Measurements from ENCODE around the gene FGG.

FGG gene

GRCh38 chr4:154612472-154613414 is at the start of gene FGG:
FGG (minus strand) TSS chr4:154612656; CDS start chr4:154612609, 47 bp downstream.
- no peak for DNase-seq (ENCODE audit: low read depth in 2 of 2)

GRCh38 chr4:154660052-154660451 is 47.6 kb upstream of the FGG start:
- no peak for DNase-seq (ENCODE audit: low read depth in 2 of 2)

- DNase-seq (ENCODE audit: low read depth in 2 of 2): no peak
Observed at GRCh38 chr4:154658680-154659405, 46.4 kb upstream of the FGG start.

GRCh38 chr4:154643493-154643892 is 31.0 kb upstream of the FGG start:
- no peak for DNase-seq (ENCODE audit: low read depth in 2 of 2)

- no peak for DNase-seq (ENCODE audit: low read depth in 2 of 2)
Observed at GRCh38 chr4:154642373-154643009, 30.0 kb upstream of the FGG start.

GRCh38 chr4:154640999-154641398 is 28.5 kb upstream of the FGG start:
- DNase-seq (ENCODE audit: low read depth in 2 of 2): no peak

- no peak for DNase-seq (ENCODE audit: low read depth in 2 of 2)
Observed at GRCh38 chr4:154634058-154634457, 21.6 kb upstream of the FGG start.

- DNase-seq (ENCODE audit: low read depth in 2 of 2): no peak
Observed at GRCh38 chr4:154631828-154632227, 19.4 kb upstream of the FGG start.

- no peak for DNase-seq (ENCODE audit: low read depth in 2 of 2)
Observed at GRCh38 chr4:154630324-154630723, 17.9 kb upstream of the FGG start.

- DNase-seq (ENCODE audit: low read depth in 2 of 2): peak in 1 of 2 donors; percentile 14
Observed at GRCh38 chr4:154626793-154627484, 14.5 kb upstream of the FGG start.

- no peak for DNase-seq (ENCODE audit: low read depth in 2 of 2)
Observed at GRCh38 chr4:154625971-154626370, 13.5 kb upstream of the FGG start.

GRCh38 chr4:154623995-154624394 is 11.5 kb upstream of the FGG start:
- no peak for DNase-seq (ENCODE audit: low read depth in 2 of 2)

- DNase-seq (ENCODE audit: low read depth in 2 of 2): no peak
Observed at GRCh38 chr4:154623436-154623835, 11.0 kb upstream of the FGG start.

GRCh38 chr4:154622598-154622997 is 10.1 kb upstream of the FGG start:
- DNase-seq (ENCODE audit: low read depth in 2 of 2): no peak

GRCh38 chr4:154620111-154620510 is 7.7 kb upstream of the FGG start:
- no peak for DNase-seq (ENCODE audit: low read depth in 2 of 2)

- DNase-seq (ENCODE audit: low read depth in 2 of 2): peak in 1 of 2 donors; percentile 15
Observed at GRCh38 chr4:154618708-154619315, 6.4 kb upstream of the FGG start.

- no peak for DNase-seq (ENCODE audit: low read depth in 2 of 2)
Observed at GRCh38 chr4:154617820-154618317, 5.4 kb upstream of the FGG start.

- no peak for DNase-seq (ENCODE audit: low read depth in 2 of 2)
Observed at GRCh38 chr4:154616731-154617130, 4.3 kb upstream of the FGG start.

GRCh38 chr4:154616287-154616686 is 3.8 kb upstream of the FGG start:
- no peak for DNase-seq (ENCODE audit: low read depth in 2 of 2)

- DNase-seq (ENCODE audit: low read depth in 2 of 2): no peak
Observed at GRCh38 chr4:154615211-154615610, 2.8 kb upstream of the FGG start.

GRCh38 chr4:154614306-154614705 is 1.9 kb upstream of the FGG start:
- no peak for DNase-seq (ENCODE audit: low read depth in 2 of 2)

All from stimulated activated CD4-positive, alpha-beta T cell treated with anti-CD3 and anti-CD28 coated beads, Interleukin-1b, Interleukin-23, amount 100 ng/mL, for 1 hour (primary cell).